Posterior vena cava (tissue), 2 donors: ENCODE results near the gene H2AZ2. TPM values are rescaled to one million over a fixed set of nuclear protein-coding genes. Genes with fewer than 3 reads are reported as not detected.
A peak's percentile ranks its signal among the peaks of the same experiment; 100 is the strongest.
"Not testable (repeated sequence)": the region's sequence is repeated elsewhere in the genome, so short reads cannot be mapped to it uniquely, and the experiment has no call there.

ENCODE experiments used
- DNase-seq: peaks from one replicate; pipeline ENCODE4 v3.0.0-alpha.2; 2020; ENCODE audit warnings: low spot score
- intact Hi-C, 2 donors: fragments of 100-400 bp; cut with DNase I; formaldehyde crosslinking; loops; one replicate each; pipeline versions ENCODE4 v1.14.1 to v1.14.2; 2022 to 2023
- total RNA-seq, 2 donors: library from RNA; stranded (reverse); fragmentation: NEBNext Ultra II Directional; extraction: Animal tissue kit (Norgen Biotek cat#: 25700); gene quantifications; one replicate each; pipeline ENCODE4 v1.2.1, GENCODE V29; 2021
- donor health status: DM: yes; HTN: yes; CAD: no.
- donor health status: DM: yes; HTN: yes; CAD: no.

H2AZ2 gene
- total RNA-seq, 2 donors from 2014 or later = 122 to 127 TPM

GRCh38 chr7:44875241-44875640 lies 27.4 kb upstream of the H2AZ2 start:
- DNase-seq = no peak
- intact Hi-C loops = no loop called here

- no peak for DNase-seq
- intact Hi-C loops = no loop called here
These were observed 24.9 kb upstream of the H2AZ2 start for GRCh38 chr7:44872787-44873186.

GRCh38 chr7:44871918-44872317 lies 24.0 kb upstream of the H2AZ2 start:
- intact Hi-C loops, DNase-seq: not testable (repeated sequence)

- intact Hi-C loops, DNase-seq: not testable (repeated sequence)
These were observed 22.9 kb upstream of the H2AZ2 start for GRCh38 chr7:44870780-44871179.

GRCh38 chr7:44870336-44870735 lies 22.4 kb upstream of the H2AZ2 start:
- intact Hi-C loops, DNase-seq: not testable (repeated sequence)

- no peak for DNase-seq
These were observed 19.4 kb upstream of the H2AZ2 start for GRCh38 chr7:44867073-44867995.

GRCh38 chr7:44861949-44862348 lies 14.1 kb upstream of the H2AZ2 start:
- intact Hi-C loops = not testable (repeated sequence)

More at GRCh38 chr7:44867073-44867995, 19.4 kb upstream of the H2AZ2 start:
- intact Hi-C loops = no loop called here

GRCh38 chr7:44858161-44858560 lies 10.3 kb upstream of the H2AZ2 start:
- intact Hi-C loops = loop anchor here (5.0 to 10.0 kb wide), 2 partner anchors 64 to 277 kb away; no protein-coding TSS in a partner anchor
- no peak for DNase-seq

More at GRCh38 chr7:44861949-44862348, 14.1 kb upstream of the H2AZ2 start:
- DNase-seq = not testable (repeated sequence)

GRCh38 chr7:44854644-44855364 lies 6.9 kb upstream of the H2AZ2 start:
- intact Hi-C loops = loop anchor here (5.0 to 10.0 kb wide), 2 partner anchors 67 to 280 kb away; no protein-coding TSS in a partner anchor

GRCh38 chr7:44853391-44853790 lies 5.5 kb upstream of the H2AZ2 start:
- intact Hi-C loops = loop anchor here in 1 of 2 donors (10.0 kb wide), 1 partner anchor 281 kb away; no protein-coding TSS in a partner anchor

More at GRCh38 chr7:44854644-44855364, 6.9 kb upstream of the H2AZ2 start:
- DNase-seq = no peak

GRCh38 chr7:44852590-44852989 lies 4.7 kb upstream of the H2AZ2 start:
- intact Hi-C loops = loop anchor here in 1 of 2 donors (10.0 kb wide), 1 partner anchor 282 kb away; no protein-coding TSS in a partner anchor
- DNase-seq = no peak

More at GRCh38 chr7:44853391-44853790, 5.5 kb upstream of the H2AZ2 start:
- DNase-seq = no peak

GRCh38 chr7:44849885-44850544 lies 2.1 kb upstream of the H2AZ2 start:
- intact Hi-C loops = loop anchor here in 1 of 2 donors (5.0 to 10.0 kb wide), 3 partner anchors 55 to 285 kb away; partner anchors contain the start of gene PPIA
- DNase-seq = no peak

GRCh38 chr7:44849259-44849884 lies 1.5 kb upstream of the H2AZ2 start:
- no peak for DNase-seq
- intact Hi-C loops = loop anchor here in 1 of 2 donors (5.0 to 10.0 kb wide), 2 partner anchors 55 to 262 kb away; partner anchors contain the start of gene PPIA

- intact Hi-C loops = loop anchor here in 1 of 2 donors (5.0 to 10.0 kb wide), 2 partner anchors 53 to 260 kb away; partner anchors contain the start of gene PPIA
- DNase-seq = peak; percentile 96
These were observed 373 bp downstream of the H2AZ2 start for GRCh38 chr7:44847509-44847919.

- no peak for DNase-seq
- intact Hi-C loops = loop anchor here in 1 of 2 donors (5.0 to 10.0 kb wide), 2 partner anchors 52 to 260 kb away; partner anchors contain the start of gene PPIA
These were observed 925 bp downstream of the H2AZ2 start for GRCh38 chr7:44846816-44847508.

GRCh38 chr7:44846390-44846789 lies 1.5 kb downstream of the H2AZ2 start:
- not testable (repeated sequence) for DNase-seq
- intact Hi-C loops = loop anchor here in 1 of 2 donors (5.0 to 10.0 kb wide), 2 partner anchors 52 to 259 kb away; partner anchors contain the start of gene PPIA

GRCh38 chr7:44845451-44845850 lies 2.4 kb downstream of the H2AZ2 start:
- intact Hi-C loops = loop anchor here in 1 of 2 donors (5.0 to 10.0 kb wide), 2 partner anchors 51 to 258 kb away; partner anchors contain the start of gene PPIA

More at GRCh38 chr7:44845451-44845850, 2.4 kb downstream of the H2AZ2 start:
- no peak for DNase-seq
